Measurements from ENCODE around the gene SPAG8.

The SPAG8 gene

DNA sequence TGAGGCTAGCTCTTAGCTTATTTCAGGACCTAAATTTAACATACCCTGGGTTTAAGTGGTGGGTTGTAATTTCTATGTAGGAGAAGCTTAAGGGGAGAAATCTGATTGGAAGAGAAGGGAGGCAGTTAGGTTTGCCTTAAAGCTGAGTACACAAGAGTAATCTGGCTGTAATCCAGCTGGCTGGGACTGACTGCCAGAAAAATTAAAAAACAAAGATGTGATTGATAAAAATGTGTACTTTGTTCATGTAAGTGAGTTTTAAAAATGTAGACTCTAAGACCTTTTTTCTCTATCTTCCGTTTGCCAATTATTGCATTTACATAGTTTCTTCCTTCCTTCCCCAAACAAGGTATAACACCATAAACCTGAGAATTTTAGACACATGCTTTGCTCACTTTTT is 40.5 kb downstream of the SPAG8 start:
- DNase-seq: no peak

DNA sequence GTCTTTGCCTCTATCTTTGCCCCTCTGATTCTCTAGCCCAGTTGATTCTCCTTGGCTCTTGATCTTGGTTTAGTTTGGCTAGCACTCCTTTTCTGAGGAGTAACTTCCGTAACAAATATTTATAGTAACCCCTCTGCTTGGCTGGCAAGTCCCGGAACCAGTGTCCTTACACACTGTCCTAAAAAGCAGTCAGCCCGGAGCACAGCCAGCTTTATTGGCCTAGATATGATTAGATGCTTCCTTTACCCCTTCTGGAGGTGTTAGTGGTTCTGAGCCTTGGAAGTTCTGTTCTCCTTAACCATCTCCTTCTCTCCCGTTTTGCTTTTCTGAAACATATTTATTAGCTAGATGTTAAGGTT is 41.0 kb downstream of the SPAG8 start:
- no peak for DNase-seq

DNA sequence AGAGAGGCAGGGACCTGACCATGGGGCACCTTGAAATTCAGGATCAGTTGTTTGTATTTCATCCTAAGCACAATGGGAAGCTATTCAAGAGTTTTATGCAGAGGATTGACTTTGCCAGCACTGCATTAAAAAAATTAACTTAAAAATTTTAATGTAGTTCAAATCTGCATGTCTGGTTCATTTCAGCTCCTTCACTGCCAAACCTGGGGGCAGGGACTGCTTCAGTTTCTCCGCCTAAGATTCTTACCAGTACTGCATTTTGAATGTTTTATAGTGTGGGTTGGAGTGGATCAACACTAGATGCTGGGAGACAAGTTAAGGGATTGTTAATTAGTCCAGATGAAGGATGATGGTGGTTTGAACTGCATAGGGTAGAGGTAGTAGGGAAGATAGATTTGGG is 42.3 kb downstream of the SPAG8 start:
- DNase-seq: no peak

DNA sequence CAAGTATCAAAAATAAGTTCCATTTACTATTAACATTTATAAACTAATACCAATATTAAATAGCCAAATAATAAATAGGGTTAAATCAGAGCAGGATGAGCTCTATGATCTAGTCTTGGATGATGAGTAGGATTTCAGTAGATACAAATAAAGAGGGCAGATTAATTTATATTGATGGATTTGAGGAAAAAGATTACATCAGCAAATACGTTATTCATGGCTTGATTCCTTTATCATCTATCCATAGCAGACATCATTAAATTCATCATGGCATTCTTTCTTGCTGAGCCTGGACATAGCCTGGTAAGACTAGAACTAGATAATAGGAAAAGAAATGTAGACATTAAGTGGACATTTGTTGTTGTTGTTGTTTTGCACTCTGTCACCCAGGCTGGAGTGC is 44.6 kb downstream of the SPAG8 start:
- no peak for DNase-seq

DNA sequence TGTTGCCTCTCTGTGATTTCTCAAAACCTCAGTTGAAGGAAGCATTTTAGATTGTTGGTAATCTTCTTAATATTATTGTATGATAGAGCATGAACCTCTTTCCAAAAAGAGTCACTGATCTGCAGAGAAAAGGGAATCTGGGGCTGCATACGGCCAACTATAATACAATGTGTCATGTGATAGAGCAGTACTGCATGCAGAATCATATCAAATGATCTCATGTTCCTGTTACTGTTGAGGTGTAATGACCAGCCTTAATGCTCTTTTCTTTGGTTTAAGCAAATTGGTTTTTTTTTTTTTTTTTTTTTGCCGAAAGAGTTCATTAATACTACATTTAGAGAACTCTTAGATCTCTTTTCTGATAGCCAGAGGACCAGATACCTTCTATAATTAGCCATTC is 45.1 kb downstream of the SPAG8 start:
- DNase-seq: no peak

DNA sequence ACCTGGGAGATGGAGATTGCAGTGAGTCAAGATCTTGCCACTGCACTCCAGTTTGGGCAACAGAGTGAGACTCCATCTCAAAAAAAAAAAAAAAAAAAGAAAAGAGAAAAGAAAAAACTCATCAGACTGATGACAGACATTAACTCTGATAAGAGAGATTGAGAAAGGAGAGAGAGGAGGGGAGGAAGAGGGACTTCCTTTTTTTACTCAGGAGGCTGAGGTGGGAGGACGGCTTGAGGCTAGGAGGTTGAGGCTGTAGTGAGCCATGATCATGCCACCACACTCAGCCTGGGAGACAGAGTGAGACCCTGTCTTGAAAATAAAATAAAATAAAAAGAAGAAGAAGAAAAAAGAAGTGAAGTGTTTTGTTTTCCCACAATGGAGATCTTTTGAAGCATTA is 48.3 kb downstream of the SPAG8 start:
- DNase-seq: no peak

DNA sequence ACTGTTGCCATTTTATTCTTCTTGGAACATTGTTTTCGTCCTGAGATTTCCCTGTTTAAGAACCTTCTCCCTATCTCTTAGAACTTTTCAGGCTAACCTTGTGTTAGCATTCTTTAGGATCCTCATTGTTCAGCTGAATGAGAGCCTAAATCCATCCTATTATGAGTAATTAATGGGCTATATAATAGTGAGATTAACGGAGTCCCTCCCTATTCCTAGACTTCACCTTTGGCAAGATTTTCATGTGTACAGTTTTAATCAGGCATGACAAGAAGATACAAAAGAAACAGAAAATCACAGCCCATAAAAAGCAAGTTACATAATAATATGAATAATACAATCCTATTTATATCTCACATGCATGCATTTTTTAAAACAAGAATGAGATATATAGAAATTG is 48.9 kb downstream of the SPAG8 start:
- no peak for DNase-seq

DNA sequence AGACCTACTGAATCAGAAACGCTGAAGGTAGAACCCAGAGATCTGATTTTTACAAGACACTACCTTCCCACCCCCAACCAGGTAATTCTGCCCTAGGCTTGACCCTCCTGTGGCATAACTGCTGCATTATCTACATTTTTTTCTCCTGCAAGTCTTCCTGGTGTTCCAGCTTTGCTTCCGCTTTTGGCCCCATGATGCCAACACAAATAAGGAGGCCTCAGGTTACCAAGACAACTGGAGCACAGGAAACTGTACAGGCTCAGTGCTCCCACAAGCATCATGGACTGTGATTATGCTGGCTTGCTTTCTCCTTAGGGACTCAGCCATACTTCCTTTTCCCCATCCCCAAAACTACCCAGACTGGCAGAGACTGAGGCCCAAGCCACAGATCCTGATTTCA is 51.4 kb downstream of the SPAG8 start:
- no peak for DNase-seq

DNA sequence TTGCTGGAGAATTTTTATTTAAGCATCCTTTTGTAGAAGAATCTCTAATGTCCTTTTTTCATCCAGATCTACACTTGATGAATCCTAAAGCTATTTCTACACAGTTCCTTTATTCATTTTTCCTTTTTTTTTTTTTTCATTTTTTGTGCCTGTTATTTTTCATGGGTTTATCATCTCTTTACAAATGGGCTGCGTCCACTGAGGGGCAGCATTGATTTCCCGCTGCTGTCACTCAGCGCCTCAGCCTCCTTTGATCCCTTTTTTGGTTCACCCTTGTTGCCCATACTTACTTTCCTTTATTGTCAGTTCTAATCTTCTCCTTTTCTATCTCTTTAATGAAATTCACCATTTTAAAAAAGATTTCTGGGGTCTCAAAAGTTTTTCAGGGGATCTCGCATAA is 52.3 kb downstream of the SPAG8 start:
- no peak for DNase-seq
